CD4-positive, alpha-beta T cell treated with Interleukin-4 for 1 hour (primary cell): ENCODE results near the gene RPL13.
"Not testable (repeated sequence)": the region's sequence is repeated elsewhere in the genome, so short reads cannot be mapped to it uniquely, and the experiment has no call there.

Source experiments
- DNase-seq, 2 donors: peaks; one replicate each; pipeline ENCODE4 v3.0.0-alpha.2; 2020 to 2022

The RPL13 gene

GRCh38 chr16:89577055-89577759 lies 16.7 kb downstream of the RPL13 start:
- no peak for DNase-seq

- no peak for DNase-seq
Observed at GRCh38 chr16:89579351-89579750, 18.9 kb downstream of the RPL13 start.

GRCh38 chr16:89581045-89581695 lies 20.7 kb downstream of the RPL13 start:
- DNase-seq, result no peak

- DNase-seq, result no peak
Observed at GRCh38 chr16:89581861-89582563, 21.5 kb downstream of the RPL13 start.

GRCh38 chr16:89582614-89583196 lies 22.2 kb downstream of the RPL13 start:
- DNase-seq, result no peak

DNA sequence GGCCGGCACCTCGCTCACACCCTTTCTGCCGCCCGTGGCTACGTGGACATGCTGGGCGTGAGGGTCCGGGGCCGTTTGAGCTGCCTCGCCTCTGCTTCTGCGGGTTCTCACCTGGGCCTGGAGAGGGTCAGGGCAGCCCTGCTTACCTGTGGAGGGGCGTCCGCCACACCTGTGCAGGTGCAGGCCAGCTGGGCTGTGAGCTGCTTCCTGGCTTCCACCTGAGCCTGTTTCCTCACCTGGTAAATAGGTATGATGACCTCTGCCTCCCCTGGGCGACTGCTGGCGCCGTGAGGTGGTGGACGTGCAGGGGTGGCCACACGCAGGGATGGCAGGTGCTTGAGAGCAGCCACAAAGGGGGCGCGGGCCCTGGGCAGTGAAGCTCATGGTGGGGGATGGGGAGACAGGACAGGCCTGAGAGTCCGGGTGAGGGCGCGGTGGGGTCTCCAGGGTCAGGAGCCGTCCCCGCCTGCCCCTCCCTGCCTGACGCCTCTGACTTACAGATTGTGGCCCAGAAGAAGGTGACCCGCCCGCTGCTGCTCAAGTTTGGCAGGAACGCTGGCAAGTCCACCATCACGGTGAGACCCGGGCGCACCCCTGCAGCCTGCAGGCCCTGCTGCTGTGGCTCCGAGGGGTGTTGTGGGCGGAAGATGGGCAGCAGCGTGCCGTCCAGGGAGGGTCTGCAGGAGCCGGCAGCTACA lies 22.9 kb downstream of the RPL13 start:
- no peak for DNase-seq

- DNase-seq, result no peak
Observed at GRCh38 chr16:89583895-89584644, 23.6 kb downstream of the RPL13 start.

DNA sequence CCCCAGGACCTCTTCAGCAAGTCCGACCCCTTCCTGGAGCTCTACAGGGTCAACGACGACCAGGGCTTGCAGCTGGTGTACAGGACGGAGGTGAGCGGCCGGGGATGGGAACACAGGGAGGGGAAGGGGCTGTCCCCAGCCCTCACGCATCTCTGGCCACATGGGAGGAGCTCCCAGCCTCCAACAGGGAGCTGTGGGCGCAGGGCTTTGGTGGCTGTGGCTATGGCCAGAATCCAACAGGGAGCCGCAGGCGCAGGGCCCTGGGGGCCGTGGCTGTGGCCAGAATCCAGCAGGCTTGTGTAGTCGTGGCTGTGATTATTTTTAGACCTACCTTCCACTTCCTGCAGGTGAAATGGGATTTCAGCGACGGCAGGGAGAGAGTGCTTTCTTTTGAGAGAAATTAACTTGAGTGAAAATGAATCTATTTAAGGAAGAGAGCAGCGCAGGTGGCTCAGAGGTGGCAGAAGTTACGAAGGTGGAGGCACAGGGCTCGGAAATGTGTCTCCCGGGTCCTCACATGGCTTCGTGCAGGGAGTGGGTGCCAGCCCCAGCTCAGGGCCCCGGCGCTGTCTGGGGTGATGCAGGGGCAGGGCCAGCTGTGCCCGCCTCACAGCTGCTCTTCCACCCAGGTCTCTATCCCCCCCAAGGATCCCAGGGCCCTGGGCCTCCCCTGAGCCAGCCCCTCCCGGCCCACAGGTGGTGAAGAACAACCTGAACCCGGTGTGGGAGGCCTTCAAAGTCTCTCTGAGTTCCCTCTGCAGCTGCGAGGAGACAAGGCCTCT lies 24.5 kb downstream of the RPL13 start:
- DNase-seq, result no peak

DNA sequence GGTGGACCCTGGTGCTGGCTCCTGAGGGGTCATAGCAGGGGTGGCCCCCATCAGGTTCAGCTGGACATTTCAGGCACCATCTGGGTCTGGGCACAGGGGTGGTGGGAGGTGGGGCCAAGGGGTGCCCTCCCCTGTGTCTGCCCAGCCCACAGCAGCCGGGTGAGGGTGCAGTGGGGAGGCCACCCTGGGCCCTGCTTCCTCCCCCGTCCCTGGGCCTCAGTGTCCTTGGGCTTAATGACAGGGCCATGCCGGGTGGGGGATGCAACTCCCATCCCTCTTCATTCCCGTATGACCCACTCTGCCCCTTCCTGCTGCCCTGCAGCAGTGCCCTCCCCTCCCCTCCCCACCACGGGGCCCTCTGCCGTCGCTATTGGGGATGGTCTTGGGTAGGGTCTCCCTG lies 25.7 kb downstream of the RPL13 start:
- no peak for DNase-seq

GRCh38 chr16:89586853-89587252 lies 26.4 kb downstream of the RPL13 start:
- no peak for DNase-seq

DNA sequence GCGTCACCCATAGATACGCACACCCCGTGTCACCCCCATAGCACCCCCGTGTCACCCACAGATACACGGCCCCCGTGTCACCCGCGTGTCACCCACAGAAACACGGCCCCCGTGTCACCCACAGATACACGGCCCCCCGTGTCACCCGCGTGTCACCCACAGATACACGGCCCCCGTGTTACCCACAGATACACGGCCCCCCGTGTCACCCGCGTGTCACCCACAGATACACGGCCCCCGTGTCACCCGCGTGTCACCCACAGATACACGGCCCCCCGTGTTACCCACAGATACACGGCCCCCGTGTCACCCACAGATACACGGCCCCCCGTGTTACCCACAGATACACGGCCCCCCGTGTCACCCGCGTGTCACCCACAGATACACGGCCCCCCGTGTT lies 27.2 kb downstream of the RPL13 start:
- DNase-seq, result not testable (repeated sequence)

DNA sequence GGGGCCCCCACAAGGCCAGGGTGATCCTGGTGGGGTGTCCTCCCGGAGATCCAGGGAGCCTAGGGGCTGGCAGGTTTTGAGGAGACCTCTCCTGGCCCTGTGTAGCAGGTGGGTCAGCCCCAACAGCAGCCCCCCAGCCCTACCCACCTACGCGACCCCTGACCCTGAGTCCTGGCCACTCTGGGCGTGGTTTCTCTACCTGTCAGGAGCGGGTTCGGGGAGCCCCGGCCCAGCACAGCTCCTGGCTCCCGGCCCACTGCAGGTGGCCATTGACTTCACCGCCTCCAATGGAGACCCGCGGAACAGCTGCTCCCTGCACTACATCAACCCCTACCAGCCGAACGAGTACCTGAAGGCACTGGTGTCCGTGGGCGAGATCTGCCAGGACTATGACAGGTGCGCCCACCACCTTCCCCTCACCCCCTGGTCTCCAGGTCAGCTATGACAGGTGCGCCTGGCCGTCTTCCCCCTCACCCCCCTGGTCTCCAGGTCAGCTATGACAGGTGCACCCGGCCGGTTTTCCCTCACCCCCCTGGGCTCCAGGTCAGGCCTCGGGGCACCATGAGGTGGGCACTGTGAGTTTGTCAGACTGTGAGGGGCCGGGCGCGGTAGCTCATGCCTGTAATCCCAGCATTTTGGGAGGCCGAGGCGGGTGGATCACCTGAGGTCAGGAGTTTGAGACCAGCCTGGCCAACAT lies 28.1 kb downstream of the RPL13 start:
- DNase-seq, result no peak

GRCh38 chr16:89589241-89589926 lies 28.9 kb downstream of the RPL13 start:
- DNase-seq, result no peak

- peak; percentile 67 to 77 for DNase-seq
Observed at GRCh38 chr16:89593841-89594240, 33.4 kb downstream of the RPL13 start.

- DNase-seq, result no peak
Observed at GRCh38 chr16:89595330-89596060, 35.0 kb downstream of the RPL13 start.

DNA sequence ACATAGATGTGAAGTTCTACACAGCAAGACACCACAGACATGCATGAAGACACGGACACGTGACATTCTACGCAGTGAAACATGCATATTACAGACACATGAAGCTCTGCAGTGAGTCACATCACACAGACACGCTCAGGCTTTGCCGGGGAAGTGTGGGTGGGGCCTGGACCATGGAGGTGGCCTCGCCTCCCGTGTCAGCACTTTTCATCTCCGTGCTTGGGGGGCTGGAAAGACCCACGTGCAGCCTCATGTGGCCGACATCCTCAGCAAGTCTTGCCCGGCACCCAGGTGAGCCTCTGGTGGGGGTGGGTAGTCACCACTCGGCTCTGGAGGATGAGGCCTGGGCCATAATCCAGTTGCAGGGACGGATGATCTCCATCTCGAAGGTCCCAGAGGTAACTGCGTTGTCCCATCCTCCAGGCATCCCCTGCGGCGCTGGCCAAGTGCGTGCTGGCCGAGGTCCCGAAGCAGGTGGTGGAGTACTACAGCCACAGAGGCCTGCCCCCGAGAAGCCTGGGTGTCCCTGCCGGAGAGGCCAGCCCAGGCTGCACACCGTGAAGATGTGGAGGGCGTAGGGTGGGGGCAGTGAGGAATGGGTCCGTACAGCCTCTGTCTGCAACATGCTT lies 35.7 kb downstream of the RPL13 start:
- DNase-seq, result no peak

- DNase-seq, result no peak
Observed at GRCh38 chr16:89596957-89597649, 36.6 kb downstream of the RPL13 start.

DNA sequence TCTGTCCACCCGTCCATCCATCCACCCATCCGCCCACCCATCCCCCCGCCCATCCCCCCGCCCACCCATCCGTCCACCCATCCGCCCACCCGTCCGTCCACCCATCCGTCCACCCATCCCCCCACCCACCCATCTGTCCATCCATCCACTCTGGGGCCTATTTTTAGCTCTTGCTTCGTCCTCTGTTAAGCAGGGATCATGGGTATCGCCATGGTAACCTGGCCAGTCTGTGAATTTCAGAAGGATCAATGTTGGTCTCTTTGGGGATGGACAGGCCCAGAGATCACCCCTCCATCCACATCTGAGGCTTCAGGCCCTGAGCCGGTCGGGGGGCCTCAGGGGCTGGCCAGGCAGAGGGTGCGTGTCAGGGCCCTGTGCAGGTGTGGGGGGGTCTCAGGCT lies 37.7 kb downstream of the RPL13 start:
- DNase-seq, result no peak
